Measurements from ENCODE around the gene FOXJ3. TPM values are rescaled to one million over a fixed set of nuclear protein-coding genes. Genes with fewer than 3 reads are reported as not detected.

FOXJ3 gene
- total RNA-seq, 4 donors from 2014 or later: 39.4 to 81.0 (median 56.3) TPM

DNA sequence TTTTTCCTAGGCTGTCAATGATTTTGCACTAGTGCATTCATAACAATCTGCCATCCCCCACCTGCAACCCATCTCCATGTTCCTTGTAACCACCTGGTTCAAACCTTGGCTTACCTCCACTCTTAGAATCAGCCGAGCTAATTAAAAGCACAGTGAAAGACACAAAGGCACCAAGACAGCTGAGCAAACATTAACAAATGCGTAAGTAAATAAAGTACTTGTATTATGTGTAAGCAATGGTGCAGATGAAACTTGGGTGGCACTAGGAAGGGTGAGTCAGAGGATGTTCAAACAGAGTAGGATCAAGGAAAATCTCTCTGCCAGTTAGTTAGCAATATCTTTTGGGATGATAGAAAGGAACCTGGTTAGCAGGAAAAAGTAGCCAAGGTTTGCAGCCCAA lies 5.1 kb upstream of the FOXJ3 start:
- intact Hi-C loops (cut with DNase I; ENCODE audit: low total_unique reads) (no loop called here), in situ Hi-C loops (cut with MboI; ENCODE audit: low sequenced_read_pairs in 4 of 4) (loop anchor here in 2 of 4 donors (25.0 kb wide), 2 partner anchors 322 to 422 kb away; partner anchors contain the start of genes C1orf50 (in 1 of the 2), P3H1 (in 1 of the 2) and PPIH (in 1 of the 2))

DNA sequence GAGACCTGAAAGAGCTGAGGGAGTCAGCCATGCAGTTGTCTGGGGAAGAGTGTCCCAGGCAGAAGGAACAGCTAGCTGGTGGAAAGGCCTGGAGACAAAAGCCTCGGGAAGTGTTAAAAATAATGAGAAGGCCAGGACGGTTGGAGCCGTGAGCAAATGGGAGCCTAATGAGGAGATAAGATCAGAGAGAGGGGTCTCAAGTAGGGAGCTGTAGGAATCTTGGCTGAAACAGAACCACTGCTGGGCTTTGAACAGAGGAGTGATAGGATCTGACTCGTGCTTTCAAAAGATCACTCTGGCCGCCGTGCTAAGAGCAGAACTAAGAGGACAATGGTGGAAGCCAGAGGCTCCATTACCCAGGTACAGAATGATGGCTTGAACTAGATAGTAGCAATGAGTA lies 1.9 kb upstream of the FOXJ3 start:
- Histone ChIP-seq H3K9me3 (no peaks in the 10 kb centered on the region), H3K27me3 (no peaks in the 10 kb centered on the region), H3K27ac (no peak overlapping the region), H3K4me3 (no peak overlapping the region), H3K4me1 (peaks cover 19 to 27% of the 10 kb centered on the region in 2 donors), H3K36me3 (no peaks in the 10 kb centered on the region)
- intact Hi-C loops (cut with DNase I; ENCODE audit: low total_unique reads) (loop anchor here (5.0 to 10.0 kb wide), 3 partner anchors 302 to 428 kb away; partner anchors contain the start of genes C1orf50, P3H1 and PPIH), in situ Hi-C loops (cut with MboI; ENCODE audit: low sequenced_read_pairs in 4 of 4) (loop anchor here in 2 of 4 donors (25.0 kb wide), 2 partner anchors 325 to 425 kb away; partner anchors contain the start of genes C1orf50 (in 1 of the 2), P3H1 (in 1 of the 2) and PPIH (in 1 of the 2))
- TF ChIP-seq, protein P1, sequence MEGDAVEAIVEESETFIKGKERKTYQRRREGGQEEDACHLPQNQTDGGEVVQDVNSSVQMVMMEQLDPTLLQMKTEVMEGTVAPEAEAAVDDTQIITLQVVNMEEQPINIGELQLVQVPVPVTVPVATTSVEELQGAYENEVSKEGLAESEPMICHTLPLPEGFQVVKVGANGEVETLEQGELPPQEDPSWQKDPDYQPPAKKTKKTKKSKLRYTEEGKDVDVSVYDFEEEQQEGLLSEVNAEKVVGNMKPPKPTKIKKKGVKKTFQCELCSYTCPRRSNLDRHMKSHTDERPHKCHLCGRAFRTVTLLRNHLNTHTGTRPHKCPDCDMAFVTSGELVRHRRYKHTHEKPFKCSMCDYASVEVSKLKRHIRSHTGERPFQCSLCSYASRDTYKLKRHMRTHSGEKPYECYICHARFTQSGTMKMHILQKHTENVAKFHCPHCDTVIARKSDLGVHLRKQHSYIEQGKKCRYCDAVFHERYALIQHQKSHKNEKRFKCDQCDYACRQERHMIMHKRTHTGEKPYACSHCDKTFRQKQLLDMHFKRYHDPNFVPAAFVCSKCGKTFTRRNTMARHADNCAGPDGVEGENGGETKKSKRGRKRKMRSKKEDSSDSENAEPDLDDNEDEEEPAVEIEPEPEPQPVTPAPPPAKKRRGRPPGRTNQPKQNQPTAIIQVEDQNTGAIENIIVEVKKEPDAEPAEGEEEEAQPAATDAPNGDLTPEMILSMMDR (IDR thresholded peaks at IDR 0.05 in 4 of 5, conservative IDR thresholded peaks at IDR 0.05 in 1 of 5): no peak
- no peak for TF ChIP-seq POLR2A (IDR thresholded peaks at IDR 0.05)
- DNase-seq: no peak
- ATAC-seq: no peak

More for the DNA sequence above, 5.1 kb upstream of the FOXJ3 start:
- ATAC-seq (no peak), DNase-seq (no peak)
- H3K27ac ChIP-seq: no peak overlapping the region
- H3K4me1 ChIP-seq: peaks cover 0 to 6% of the 10 kb centered on the region in 2 donors
- no peak overlapping the region for H3K4me3 ChIP-seq
- H3K27me3 ChIP-seq: no peaks in the 10 kb centered on the region
- no peaks in the 10 kb centered on the region for H3K9me3 ChIP-seq
- TF ChIP-seq, protein P1 (IDR thresholded peaks at IDR 0.05 in 4 of 5, conservative IDR thresholded peaks at IDR 0.05 in 1 of 5): no peak
- no peak for TF ChIP-seq POLR2A (IDR thresholded peaks at IDR 0.05)
- H3K36me3 ChIP-seq: no peaks in the 10 kb centered on the region

DNA sequence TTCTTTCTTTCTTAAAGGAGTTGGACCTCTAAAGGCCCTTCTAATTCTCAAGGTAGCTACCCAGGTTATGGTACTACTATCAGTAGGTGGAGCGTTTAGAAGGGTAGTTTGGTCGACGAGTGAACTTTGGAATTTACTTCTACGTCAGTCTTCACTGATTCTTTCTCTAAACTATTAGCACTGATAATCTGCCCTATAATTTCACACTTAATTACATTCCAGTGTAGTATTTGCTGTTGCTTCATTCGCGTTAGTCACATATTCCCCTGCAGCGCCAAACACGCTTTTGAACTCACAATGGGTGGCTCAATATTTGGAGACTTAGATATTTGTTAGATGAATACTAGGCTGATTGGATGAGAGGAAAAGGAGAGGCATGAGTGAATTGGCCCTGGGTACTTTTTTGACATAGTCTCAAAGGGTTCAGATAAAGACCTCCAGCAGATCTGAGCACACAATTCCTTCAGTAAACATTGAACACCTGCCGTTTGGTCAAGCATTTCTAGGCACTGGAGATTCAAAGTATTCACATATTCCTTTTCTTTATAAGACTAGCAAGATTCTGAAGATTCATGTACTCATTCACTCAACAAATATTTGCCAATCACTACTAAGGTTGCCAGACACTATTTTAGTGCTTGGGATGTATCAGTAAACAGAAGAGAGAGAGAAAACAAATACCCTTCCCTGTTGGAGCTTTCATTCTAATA lies 929 bp upstream of the FOXJ3 start:
- Histone ChIP-seq H3K27me3 (no peaks in the 10 kb centered on the region), H3K36me3 (no peaks in the 10 kb centered on the region), H3K27ac (peak overlapping the region; percentile 87 to 98 (median 98)), H3K4me1 (peaks cover 27 to 29% of the 10 kb centered on the region in 2 donors), H3K9me3 (no peaks in the 10 kb centered on the region), H3K4me3 (peak overlapping the region; percentile 74 to 91 (median 76))
- ATAC-seq (peak in 1 of 2 donors; percentile 3), DNase-seq (no peak)
- TF ChIP-seq POLR2A (IDR thresholded peaks at IDR 0.05): no peak
- TF ChIP-seq, protein P1 (IDR thresholded peaks at IDR 0.05 in 4 of 5, conservative IDR thresholded peaks at IDR 0.05 in 1 of 5): no peak
- intact Hi-C loops (cut with DNase I; ENCODE audit: low total_unique reads) (loop anchor here (2.0 to 10.0 kb wide), 7 partner anchors 15 to 429 kb away; partner anchors contain the start of genes C1orf50, P3H1, PPIH and YBX1), in situ Hi-C loops (cut with MboI; ENCODE audit: low sequenced_read_pairs in 4 of 4) (loop anchor here in 2 of 4 donors (25.0 kb wide), 2 partner anchors 326 to 426 kb away; partner anchors contain the start of genes C1orf50 (in 1 of the 2), P3H1 (in 1 of the 2) and PPIH (in 1 of the 2))

DNA sequence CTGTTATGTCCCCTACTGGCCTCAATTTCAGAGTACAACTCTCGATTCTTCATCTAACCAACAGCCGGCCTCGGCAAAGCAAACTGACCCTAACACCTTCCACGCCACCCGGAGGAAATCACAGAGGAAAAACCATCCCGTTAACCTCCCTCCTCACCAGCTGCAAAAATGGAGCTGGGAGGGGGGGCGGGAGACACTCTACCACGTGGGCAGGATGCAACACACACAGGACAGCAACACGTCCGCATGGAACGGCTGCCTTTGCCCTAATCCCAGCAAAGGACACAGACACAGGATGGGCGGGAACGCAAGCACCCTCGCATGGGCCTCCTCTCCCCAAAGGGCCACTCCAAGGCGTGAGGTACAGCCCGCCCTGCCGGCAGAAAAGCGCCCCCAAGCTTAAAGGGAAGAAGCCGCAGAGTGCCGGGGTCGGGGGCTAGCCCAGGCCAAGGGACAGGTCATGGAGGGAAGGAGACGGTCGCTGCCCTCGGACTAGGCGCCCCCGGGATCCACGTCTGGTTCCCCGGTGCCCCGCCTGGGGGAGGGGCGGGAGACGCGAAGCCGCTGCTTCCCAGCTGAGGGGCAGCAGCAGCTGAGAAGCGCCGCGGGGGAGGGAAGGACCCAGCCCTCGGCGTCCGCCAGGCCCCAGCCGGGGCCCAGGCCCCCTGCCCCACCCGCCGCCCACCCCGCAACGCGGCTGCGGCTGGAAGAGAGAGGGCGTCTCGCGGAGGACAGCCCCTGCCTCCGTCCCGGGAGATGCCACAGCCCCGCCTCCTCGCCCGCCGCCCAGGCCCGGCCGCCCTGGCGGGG lies 590 bp downstream of the FOXJ3 start:
- H3K36me3 ChIP-seq: no peaks in the 10 kb centered on the region
- ATAC-seq: peak; percentile 75 to 76
- intact Hi-C loops (cut with DNase I; ENCODE audit: low total_unique reads): loop anchor here (1.0 to 10.0 kb wide), 8 partner anchors 14 to 430 kb away; partner anchors contain the start of genes C1orf50, P3H1, PPIH and YBX1
- TF ChIP-seq POLR2A (IDR thresholded peaks at IDR 0.05): no peak
- TF ChIP-seq, protein P1 (IDR thresholded peaks at IDR 0.05 in 4 of 5, conservative IDR thresholded peaks at IDR 0.05 in 1 of 5): peak in 1 of 5 experiments; percentile 15
- no peaks in the 10 kb centered on the region for H3K9me3 ChIP-seq
- peak; percentile 40 to 53 for DNase-seq
- H3K4me3 ChIP-seq: peak overlapping the region; percentile 74 to 91 (median 76)
- peak overlapping the region; percentile 87 to 98 (median 98) for H3K27ac ChIP-seq
- in situ Hi-C loops (cut with MboI; ENCODE audit: low sequenced_read_pairs in 4 of 4): loop anchor here in 2 of 4 donors (25.0 kb wide), 2 partner anchors 328 to 428 kb away; partner anchors contain the start of genes C1orf50 (in 1 of the 2), P3H1 (in 1 of the 2) and PPIH (in 1 of the 2)
- peaks cover 39 to 42% of the 10 kb centered on the region in 2 donors for H3K4me1 ChIP-seq
- no peaks in the 10 kb centered on the region for H3K27me3 ChIP-seq
